NCI-H2227 (cell line): Measurements from ENCODE around the gene NELL1.

Experiments used
- DNase-seq: peaks from one replicate; lab custom pipeline; 2025; ENCODE audit not compliant: unreplicated experiment; lab: John Stamatoyannopoulos, UW

Gene NELL1

GRCh38 chr11:20869123-20869522 is 199.7 kb downstream of the NELL1 start:
- no peak for DNase-seq

- DNase-seq: peak; percentile 54
Measured at GRCh38 chr11:20873054-20873453, 203.7 kb downstream of the NELL1 start.

GRCh38 chr11:20874358-20874757 is 205.0 kb downstream of the NELL1 start:
- no peak for DNase-seq

GRCh38 chr11:20875889-20876288 is 206.5 kb downstream of the NELL1 start:
- DNase-seq: no peak

- DNase-seq: no peak
Measured at GRCh38 chr11:20876738-20877137, 207.4 kb downstream of the NELL1 start.

GRCh38 chr11:20880094-20880493 is 210.7 kb downstream of the NELL1 start:
- DNase-seq: no peak

GRCh38 chr11:20881328-20882079 is 212.1 kb downstream of the NELL1 start:
- DNase-seq: no peak

GRCh38 chr11:20887137-20887536 is 217.8 kb downstream of the NELL1 start:
- no peak for DNase-seq

- no peak for DNase-seq
Measured at GRCh38 chr11:20894296-20894695, 224.9 kb downstream of the NELL1 start.

- no peak for DNase-seq
Measured at GRCh38 chr11:20909995-20910726, 240.8 kb downstream of the NELL1 start.

DNA sequence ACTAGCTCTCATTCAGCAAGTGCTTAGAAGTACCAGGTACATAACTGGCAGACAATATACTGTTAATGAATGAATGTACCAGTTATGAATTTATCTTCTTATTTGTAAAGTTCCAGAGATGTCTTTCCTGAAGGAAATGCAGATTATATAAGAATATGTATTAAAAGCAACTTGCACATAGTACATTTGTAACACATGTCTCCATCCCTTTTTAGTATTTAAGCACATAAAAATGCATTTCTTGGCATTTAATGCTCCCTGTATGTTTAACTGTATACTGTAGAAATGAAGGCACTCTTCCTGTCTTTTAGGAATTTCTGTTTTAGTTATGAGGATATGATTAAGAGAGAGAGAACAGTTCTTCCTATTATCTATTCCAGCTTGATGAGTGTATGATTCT is 241.3 kb downstream of the NELL1 start:
- DNase-seq: no peak

- DNase-seq: no peak
Measured at GRCh38 chr11:20912065-20912821, 242.9 kb downstream of the NELL1 start.

- DNase-seq: no peak
Measured at GRCh38 chr11:20912922-20913512, 243.6 kb downstream of the NELL1 start.

DNA sequence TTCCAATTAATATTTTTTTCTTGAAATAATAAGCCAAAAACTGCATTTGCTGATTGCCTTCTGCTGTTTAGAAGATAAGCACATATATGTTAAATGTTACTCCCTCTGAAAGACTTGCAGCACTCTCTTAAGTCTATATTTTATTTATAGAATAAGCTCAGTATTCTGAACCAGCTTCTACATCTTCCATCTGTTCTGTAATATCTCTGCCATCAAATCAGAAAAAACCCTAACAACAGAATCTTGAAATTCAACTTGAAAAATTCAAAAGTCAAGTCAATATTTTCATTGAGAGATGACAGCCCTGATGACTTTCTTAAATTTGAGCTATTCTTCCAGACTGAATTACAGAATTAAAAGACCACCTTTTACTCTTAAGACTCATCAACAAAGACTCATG is 247.9 kb downstream of the NELL1 start:
- no peak for DNase-seq

DNA sequence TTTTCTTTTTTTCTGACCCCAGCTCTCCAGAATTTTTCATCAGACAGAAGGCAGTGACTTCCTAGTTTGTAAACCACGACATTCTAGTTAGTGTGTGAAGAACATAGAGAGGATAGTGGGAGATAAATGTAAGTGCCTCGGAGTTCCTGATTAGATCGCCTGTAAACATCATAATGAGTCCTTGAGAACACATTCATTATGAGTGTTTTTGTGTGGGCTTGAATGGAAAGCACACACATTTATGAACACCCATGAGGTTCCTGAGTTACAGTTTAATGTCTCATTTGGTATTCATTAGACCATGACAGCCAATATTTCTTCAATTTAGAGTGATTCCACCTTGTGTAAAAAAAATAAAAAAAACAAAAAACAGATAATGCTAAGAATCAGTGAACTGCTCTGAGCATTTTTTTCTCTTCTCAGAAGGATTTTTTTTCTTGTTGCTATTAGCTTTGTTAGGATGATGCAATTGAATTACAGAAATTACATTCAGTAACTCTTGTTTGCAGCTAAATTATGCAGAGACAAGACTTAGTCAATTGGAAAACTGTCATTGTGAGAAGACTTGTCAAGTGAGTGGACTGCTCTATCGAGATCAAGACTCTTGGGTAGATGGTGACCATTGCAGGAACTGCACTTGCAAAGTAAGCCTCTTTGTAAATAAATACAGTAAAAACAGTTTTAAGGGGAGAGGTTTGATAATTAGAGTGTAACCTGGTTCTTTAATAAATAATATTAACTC is 257.6 kb downstream of the NELL1 start:
- DNase-seq: no peak

DNA sequence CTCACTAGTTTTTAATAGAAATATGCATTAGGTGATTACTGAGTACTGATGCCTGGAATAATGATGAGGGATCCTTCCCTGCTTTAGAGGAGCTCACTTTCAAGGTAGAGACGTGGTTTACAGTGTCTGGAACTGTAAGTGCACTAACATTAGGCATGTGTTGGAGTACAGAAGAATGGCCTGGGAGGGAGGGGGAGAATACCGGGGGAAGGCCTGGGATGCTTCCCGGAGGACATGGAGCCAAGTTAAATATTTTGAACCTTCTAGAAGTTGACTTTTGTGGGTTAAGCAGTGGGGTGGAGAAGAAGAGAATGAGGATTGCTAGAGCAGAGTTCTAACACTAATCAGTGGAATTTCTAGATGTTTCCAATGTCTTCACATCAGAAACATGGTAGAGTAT is 261.6 kb downstream of the NELL1 start:
- DNase-seq: no peak

- DNase-seq: no peak
Measured at GRCh38 chr11:20933086-20933485, 263.7 kb downstream of the NELL1 start.

DNA sequence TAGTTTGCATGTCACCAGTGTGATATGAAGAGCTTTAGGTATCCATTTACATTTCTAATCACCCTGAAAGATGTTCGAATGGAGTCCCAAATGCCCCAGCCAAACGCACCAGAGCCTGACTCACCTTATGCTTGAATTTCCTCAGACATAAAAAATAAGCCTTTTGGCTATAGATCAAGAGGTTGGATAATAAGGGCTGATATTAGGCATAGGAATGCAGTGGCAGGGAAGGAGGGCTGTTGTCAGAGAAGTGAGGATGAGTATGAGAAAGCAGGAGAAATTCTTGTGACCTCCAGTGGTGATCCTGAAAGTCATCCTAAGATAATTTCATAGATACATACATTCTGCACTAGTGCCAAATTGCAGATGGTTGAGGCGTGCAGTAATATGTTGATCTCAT is 264.6 kb downstream of the NELL1 start:
- DNase-seq: no peak

- DNase-seq: no peak
Measured at GRCh38 chr11:20934516-20934915, 265.1 kb downstream of the NELL1 start.

DNA sequence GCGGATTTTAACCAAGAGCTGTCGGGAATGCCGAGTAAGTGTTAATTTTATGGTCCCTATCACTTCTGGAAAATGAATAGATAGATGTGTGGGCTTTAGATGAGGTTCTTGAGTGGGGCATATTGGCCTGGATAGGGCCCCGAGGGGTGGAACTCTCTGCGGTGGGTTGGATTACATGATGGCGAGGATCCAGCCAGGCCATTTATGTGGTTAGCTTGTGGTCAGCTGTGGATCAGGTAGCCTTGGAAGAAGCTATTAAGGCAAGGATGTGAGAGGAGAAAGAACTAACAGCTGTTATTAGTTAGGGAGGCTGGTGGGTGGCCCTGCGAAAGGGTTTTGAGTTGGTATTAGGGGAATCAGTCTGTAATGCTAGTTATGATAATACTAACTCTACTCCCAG is 268.4 kb downstream of the NELL1 start:
- no peak for DNase-seq

GRCh38 chr11:20949585-20949984 is 280.2 kb downstream of the NELL1 start:
- no peak for DNase-seq
